Fibroblast of lung (primary cell): ENCODE measurements around the gene XPR1.

Experiments used
- CTCF ChIP-seq, 2 donors: IDR thresholded peaks in 1 of 2; conservative IDR thresholded peaks in 1 of 2; 1 replicate in 1 of 2; 2 replicates in 1 of 2; pipeline ENCODE4 v1.5.1; 2011 to 2012; ENCODE audit warnings: low read length in 2 of 2, control low read depth in 1 of 2, inconsistent platforms in 1 of 2, low read depth in 1 of 2, mild to moderate bottlenecking in 1 of 2
- EZH2 ChIP-seq: IDR thresholded peaks from 2 replicates; pipeline ENCODE4 v1.5.1; 2012; ENCODE audit warnings: low read length, control low read depth, mild to moderate bottlenecking; ENCODE audit errors: missing control alignments

GRCh38 chr1:180912211-180912800, 280.5 kb downstream of the XPR1 start:
- no peak for TF ChIP-seq EZH2
- TF ChIP-seq CTCF (conservative IDR thresholded peaks at IDR 0.05 in 1 of 2, IDR thresholded peaks at IDR 0.05 in 1 of 2; ENCODE audit: low read depth in 1 of 2, low read length in 2 of 2), result no peak
